Tibial nerve (tissue), 4 donors: Measurements from ENCODE around the gene PPFIA2. TPM values are rescaled to one million over a fixed set of nuclear protein-coding genes. Genes with fewer than 3 reads are reported as not detected.

Source experiments
- DNase-seq, 2 donors: peaks; one replicate each; pipeline ENCODE4 v3.0.0-alpha.2; 2019; ENCODE audit warnings: low spot score in 2 of 2
- H3K27ac ChIP-seq, 4 donors: fragments of 200-600 bp; sonication (generic) in 3 of 4; one replicate each; pipeline ENCODE4 v1.5.1; 2017 to 2019; ENCODE audit warnings: mild to moderate bottlenecking in 1 of 4
- H3K27me3 ChIP-seq, 2 donors: fragments of 200-600 bp; sonication (generic) in 1 of 2; one replicate each; pipeline versions ENCODE4 v1.5.1 to v1.6.0; 2017 to 2019
- H3K36me3 ChIP-seq, 3 donors: fragments of 200-600 bp; sonication (generic); one replicate each; pipeline ENCODE4 v1.5.1; 2018 to 2019
- H3K4me1 ChIP-seq, 4 donors: fragments of 200-600 bp; sonication (generic) in 3 of 4; one replicate each; pipeline ENCODE4 v1.5.1; 2017 to 2019
- H3K4me3 ChIP-seq, 4 donors: fragments of 200-600 bp; sonication (generic) in 3 of 4; one replicate each; pipeline ENCODE4 v1.5.1; 2017 to 2019; ENCODE audit warnings: mild to moderate bottlenecking in 1 of 4, moderate library complexity in 1 of 4
- H3K9me3 ChIP-seq, 4 donors: fragments of 200-600 bp; sonication (generic) in 3 of 4; one replicate each; pipeline ENCODE4 v1.5.1; 2017 to 2019
- CTCF ChIP-seq, 5 experiments: fragments of 200-600 bp in 3 of 5; fragments of 450-650 bp in 2 of 5; sonication (generic) in 3 of 5; IDR thresholded peaks; one replicate each; pipeline ENCODE4 v1.5.1; 2016 to 2019; ENCODE audit warnings: antibody characterized with exemption in 5 of 5, mild to moderate bottlenecking in 3 of 5, moderate library complexity in 2 of 5
- EP300 ChIP-seq, 2 donors: sonication (generic); formaldehyde crosslinking; IDR thresholded peaks; one replicate each; pipeline ENCODE4 v1.6.1; 2017; ENCODE audit warnings: antibody characterized with exemption in 2 of 2, mild to moderate bottlenecking in 1 of 2
- POLR2A ChIP-seq, 2 donors: fragments of 450-650 bp; IDR thresholded peaks; one replicate each; pipeline ENCODE4 v1.6.1; 2017; ENCODE audit warnings: antibody characterized with exemption in 2 of 2, mild to moderate bottlenecking in 2 of 2, moderate library complexity in 2 of 2
- WGBS, 2 donors: methylation state at CpG; one replicate each; pipeline ENCODE4 v1.1.5; 2018; 5-methylcytosine and 5-hydroxymethylcytosine counted together
- total RNA-seq, 4 donors: library from RNA; depleted of rRNA; stranded (reverse); fragments of >200 nt; gene quantifications; one replicate each; pipeline ENCODE4 v1.1.0, GENCODE V29; 2016

PPFIA2 gene
- total RNA-seq, 4 donors from 2014 or later = 5.5 to 20.3 (median 13.2) TPM

DNA sequence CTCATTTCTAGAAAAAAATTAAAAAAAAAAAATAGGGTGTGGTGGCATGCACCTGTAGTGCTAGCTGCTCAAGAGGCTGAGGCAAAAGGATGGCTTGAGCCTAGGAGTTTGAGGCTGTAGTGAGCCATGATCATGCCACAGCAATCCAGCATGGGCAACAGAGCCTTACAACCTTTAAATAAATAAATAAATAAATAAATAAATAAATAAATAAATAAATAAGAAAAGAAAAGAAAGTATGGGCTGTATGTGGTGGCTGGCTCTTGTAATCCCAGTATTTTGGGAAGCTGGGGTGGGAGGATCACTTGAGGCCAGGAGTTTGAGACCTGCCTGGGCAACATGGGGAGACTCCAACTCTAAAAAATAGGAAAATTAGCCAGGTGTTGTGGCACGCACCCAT is 373.0 kb downstream of the PPFIA2 start:
- TF ChIP-seq EP300 (IDR thresholded peaks at IDR 0.05) (no peak), CTCF (IDR thresholded peaks at IDR 0.05) (no peak), POLR2A (IDR thresholded peaks at IDR 0.05) (no peak)
- WGBS, 2 donors = 93 to 95% methylated on average over 1 of the region's 1 CpG
- H3K27ac ChIP-seq = no peak overlapping the region
- H3K9me3 ChIP-seq = no peaks in the 10 kb centered on the region
- H3K4me1 ChIP-seq = no peaks in the 10 kb centered on the region
- DNase-seq = no peak
- H3K36me3 ChIP-seq = no peaks in the 10 kb centered on the region
- H3K4me3 ChIP-seq = no peak overlapping the region
- no peaks in the 10 kb centered on the region for H3K27me3 ChIP-seq

- WGBS, 2 donors = 88 to 97% methylated on average over 1 of the region's 1 CpG
- TF ChIP-seq CTCF (IDR thresholded peaks at IDR 0.05) (no peak), POLR2A (IDR thresholded peaks at IDR 0.05) (no peak), EP300 (IDR thresholded peaks at IDR 0.05) (no peak)
- DNase-seq = no peak
- Histone ChIP-seq H3K27me3 (no peaks in the 10 kb centered on the region), H3K4me3 (no peak overlapping the region), H3K9me3 (no peaks in the 10 kb centered on the region), H3K36me3 (no peaks in the 10 kb centered on the region), H3K4me1 (no peaks in the 10 kb centered on the region), H3K27ac (no peak overlapping the region)
Measured at GRCh38 chr12:81381951-81382350, 377.2 kb downstream of the PPFIA2 start.

DNA sequence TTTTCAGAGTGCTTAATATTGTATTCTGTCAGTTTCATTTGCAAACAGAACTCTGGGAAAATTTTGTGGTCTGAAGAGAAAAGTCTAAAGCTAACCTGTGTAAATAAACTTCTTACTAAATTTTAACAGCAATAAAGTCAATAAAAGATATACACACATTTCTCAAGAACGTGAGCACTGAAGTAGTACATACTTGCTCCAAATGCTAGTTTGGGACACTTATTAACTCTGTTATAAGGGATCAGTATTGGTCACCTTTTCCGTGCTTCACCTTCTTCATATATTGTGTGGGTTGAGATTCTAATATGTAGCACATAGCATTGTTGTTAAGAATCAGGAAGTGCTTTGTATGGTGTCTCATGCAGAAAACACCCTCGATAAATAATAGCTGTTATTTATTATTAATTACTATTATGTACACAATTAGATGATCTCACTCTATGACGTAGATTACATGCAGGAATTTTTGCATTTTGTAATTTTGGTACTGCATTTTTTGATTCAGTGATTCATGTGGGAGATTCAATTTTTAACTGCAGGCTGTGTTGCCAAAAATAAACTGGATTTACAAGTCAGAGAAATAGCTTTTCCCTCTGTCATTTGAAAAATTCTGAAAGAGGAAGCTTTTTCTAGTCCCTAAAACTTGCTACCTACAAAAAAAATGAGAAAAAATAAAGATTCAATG is 380.4 kb downstream of the PPFIA2 start:
- TF ChIP-seq EP300 (IDR thresholded peaks at IDR 0.05) (no peak), POLR2A (IDR thresholded peaks at IDR 0.05) (no peak), CTCF (IDR thresholded peaks at IDR 0.05) (no peak)
- Histone ChIP-seq H3K4me3 (no peak overlapping the region), H3K9me3 (no peaks in the 10 kb centered on the region)

DNA sequence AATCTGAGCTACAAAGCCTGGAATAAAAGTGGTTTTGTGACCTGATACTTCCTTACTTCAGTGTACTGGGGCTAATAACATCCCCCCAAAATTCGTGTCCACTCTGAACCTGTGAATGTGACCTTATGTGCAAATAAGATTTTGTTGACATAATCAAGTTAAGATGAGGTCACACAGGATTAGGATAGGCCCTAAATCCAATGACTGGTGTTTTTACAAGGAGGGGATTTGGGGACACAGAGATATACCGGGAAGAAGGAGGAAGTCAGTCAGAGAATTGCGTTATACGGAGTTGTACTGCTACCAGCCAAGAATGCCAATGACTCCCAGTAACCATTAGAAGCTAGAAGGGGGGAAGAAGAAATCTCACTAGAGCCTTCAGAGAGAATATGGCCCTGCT is 381.4 kb downstream of the PPFIA2 start:
- DNase-seq = no peak
- TF ChIP-seq EP300 (IDR thresholded peaks at IDR 0.05) = no peak
- TF ChIP-seq POLR2A (IDR thresholded peaks at IDR 0.05) = no peak
- TF ChIP-seq CTCF (IDR thresholded peaks at IDR 0.05) = no peak
- Histone ChIP-seq H3K27ac (no peak overlapping the region), H3K27me3 (no peaks in the 10 kb centered on the region), H3K36me3 (no peaks in the 10 kb centered on the region), H3K9me3 (no peaks in the 10 kb centered on the region), H3K4me1 (no peaks in the 10 kb centered on the region), H3K4me3 (no peak overlapping the region)
- WGBS, 2 donors = 81 to 84% methylated on average over 4 of the region's 4 CpGs

More for the DNA sequence above, 380.4 kb downstream of the PPFIA2 start:
- H3K4me1 ChIP-seq = no peaks in the 10 kb centered on the region
- no peaks in the 10 kb centered on the region for H3K36me3 ChIP-seq
- no peak for DNase-seq
- no peaks in the 10 kb centered on the region for H3K27me3 ChIP-seq
- whole genome bisulfite sequencing, 2 donors = 52 to 62% methylated on average over 4 of the region's 4 CpGs
- no peak overlapping the region for H3K27ac ChIP-seq

GRCh38 chr12:81375969-81376368 is 383.2 kb downstream of the PPFIA2 start:
- no peaks in the 10 kb centered on the region for H3K36me3 ChIP-seq
- WGBS, 2 donors = 75 to 91% methylated on average over 3 of the region's 3 CpGs
- TF ChIP-seq EP300 (IDR thresholded peaks at IDR 0.05) (no peak), CTCF (IDR thresholded peaks at IDR 0.05) (no peak), POLR2A (IDR thresholded peaks at IDR 0.05) (no peak)

More at GRCh38 chr12:81375969-81376368, 383.2 kb downstream of the PPFIA2 start:
- no peaks in the 10 kb centered on the region for H3K4me1 ChIP-seq
- no peak overlapping the region for H3K27ac ChIP-seq
- no peaks in the 10 kb centered on the region for H3K27me3 ChIP-seq
- no peak overlapping the region for H3K4me3 ChIP-seq
- no peak for DNase-seq
- no peaks in the 10 kb centered on the region for H3K9me3 ChIP-seq
